ENCODE results near the gene PHETA2.
A peak's percentile ranks its signal among the peaks of the same experiment; 100 is the strongest.
"Not testable (repeated sequence)": the region's sequence is repeated elsewhere in the genome, so short reads cannot be mapped to it uniquely, and the experiment has no call there.

PHETA2 gene

GRCh38 chr22:42070517-42071422, 3.3 kb upstream of the PHETA2 start, which contains the start of gene NAGA:
Gene NAGA, minus strand, starts transcription at chr22:42070812. Its CDS starts 515 bp downstream, at chr22:42070297.
- TF ChIP-seq MYC (IDR thresholded peaks at IDR 0.05; ENCODE audit: low read depth, low read length) (no peak; the same call in none of the 2 replicates), MAX (IDR thresholded peaks at IDR 0.05; ENCODE audit: low read depth, low read length) (peak; percentile 67), POLR2A (IDR thresholded peaks at IDR 0.05; ENCODE audit: extremely low read depth, insufficient read length) (peak; percentile 78), CTCF (IDR thresholded peaks at IDR 0.05; ENCODE audit: low read depth, low read length) (no peak)
- H3K4me3 ChIP-seq (ENCODE audit: low read depth, low read length) = peak within 1 kb of the TSS; percentile 59
- DNase-seq (ENCODE audit: low read depth) = peak; percentile 99

- not testable (repeated sequence) for DNase-seq (ENCODE audit: low read depth)
- peak overlapping the region; percentile 58 for H3K4me3 ChIP-seq (ENCODE audit: low read depth, low read length)
These were observed 2.5 kb upstream of the PHETA2 start for GRCh38 chr22:42071508-42071907.

GRCh38 chr22:42072606-42073330, 1.3 kb upstream of the PHETA2 start:
- no peak for TF ChIP-seq POLR2A (IDR thresholded peaks at IDR 0.05; ENCODE audit: extremely low read depth, insufficient read length)
- peak; percentile 13 for TF ChIP-seq CTCF (IDR thresholded peaks at IDR 0.05; ENCODE audit: low read depth, low read length)
- DNase-seq (ENCODE audit: low read depth) = peak; percentile 28
- no peak overlapping the region for H3K4me3 ChIP-seq (ENCODE audit: low read depth, low read length)

- H3K4me3 ChIP-seq (ENCODE audit: low read depth, low read length) = no peak overlapping the region
- TF ChIP-seq POLR2A (IDR thresholded peaks at IDR 0.05; ENCODE audit: extremely low read depth, insufficient read length) = no peak
- no peak for TF ChIP-seq CTCF (IDR thresholded peaks at IDR 0.05; ENCODE audit: low read depth, low read length)
- TF ChIP-seq MAX (IDR thresholded peaks at IDR 0.05; ENCODE audit: low read depth, low read length) = no peak
- no peak for TF ChIP-seq MYC (IDR thresholded peaks at IDR 0.05; ENCODE audit: low read depth, low read length)
- DNase-seq (ENCODE audit: low read depth) = no peak
These were observed 417 bp upstream of the PHETA2 start for GRCh38 chr22:42073621-42074041.

- DNase-seq (ENCODE audit: low read depth) = no peak
- no peak overlapping the region for H3K4me3 ChIP-seq (ENCODE audit: low read depth, low read length)
- TF ChIP-seq CTCF (IDR thresholded peaks at IDR 0.05; ENCODE audit: low read depth, low read length) (no peak), MAX (IDR thresholded peaks at IDR 0.05; ENCODE audit: low read depth, low read length) (no peak), MYC (IDR thresholded peaks at IDR 0.05; ENCODE audit: low read depth, low read length) (no peak), POLR2A (IDR thresholded peaks at IDR 0.05; ENCODE audit: extremely low read depth, insufficient read length) (no peak)
These were observed 1.0 kb downstream of the PHETA2 start for GRCh38 chr22:42074846-42075676.
